Nephron progenitor cell (in vitro differentiated cells): ENCODE results near the gene EIF4EBP2.

ENCODE experiments used
- DNase-seq: peaks from one replicate; pipeline ENCODE4 v3.0.0; 2021
- H3K27ac Mint-ChIP-seq: 2 replicates; pipeline ENCODE4 v1.8.0; 2021; ENCODE audit warnings: mild to moderate bottlenecking, moderate library complexity, mixed read lengths
- H3K27me3 Mint-ChIP-seq: 2 replicates; pipeline ENCODE4 v1.8.0; 2021; ENCODE audit warnings: mild to moderate bottlenecking, low read depth, mixed read lengths; ENCODE audit not compliant: poor library complexity
- H3K36me3 Mint-ChIP-seq: 2 replicates; pipeline ENCODE4 v1.8.0; 2021; ENCODE audit warnings: low read depth, mixed read lengths
- H3K4me1 Mint-ChIP-seq: 2 replicates; pipeline ENCODE4 v1.8.0; 2021; ENCODE audit warnings: mixed read lengths
- H3K4me3 Mint-ChIP-seq: 2 replicates; pipeline ENCODE4 v1.8.0; 2021; ENCODE audit warnings: mild to moderate bottlenecking, moderate library complexity, mixed read lengths
- H3K9me3 Mint-ChIP-seq: 2 replicates; pipeline ENCODE4 v1.8.0; 2021; ENCODE audit warnings: mild to moderate bottlenecking, moderate library complexity, mixed read lengths
- TF ChIP-seq, protein P1 (sequence below): fragments of 200-600 bp; sonication (generic); IDR thresholded peaks from 2 replicates; pipeline ENCODE4 v1.5.0; 2021; ENCODE audit warnings: antibody characterized with exemption

EIF4EBP2 gene

GRCh38 chr10:70405037-70405824 lies 1.3 kb downstream of the EIF4EBP2 start:
- peak overlapping the region; percentile 62 for H3K27ac Mint-ChIP-seq
- H3K27me3 Mint-ChIP-seq: peaks cover 4% of the 10 kb centered on the region
- H3K4me3 Mint-ChIP-seq: peak overlapping the region; percentile 99
- peaks cover 40% of the 10 kb centered on the region for H3K36me3 Mint-ChIP-seq
- peaks cover 28% of the 10 kb centered on the region for H3K9me3 Mint-ChIP-seq
- peaks cover 47% of the 10 kb centered on the region for H3K4me1 Mint-ChIP-seq
- TF ChIP-seq, protein P1, sequence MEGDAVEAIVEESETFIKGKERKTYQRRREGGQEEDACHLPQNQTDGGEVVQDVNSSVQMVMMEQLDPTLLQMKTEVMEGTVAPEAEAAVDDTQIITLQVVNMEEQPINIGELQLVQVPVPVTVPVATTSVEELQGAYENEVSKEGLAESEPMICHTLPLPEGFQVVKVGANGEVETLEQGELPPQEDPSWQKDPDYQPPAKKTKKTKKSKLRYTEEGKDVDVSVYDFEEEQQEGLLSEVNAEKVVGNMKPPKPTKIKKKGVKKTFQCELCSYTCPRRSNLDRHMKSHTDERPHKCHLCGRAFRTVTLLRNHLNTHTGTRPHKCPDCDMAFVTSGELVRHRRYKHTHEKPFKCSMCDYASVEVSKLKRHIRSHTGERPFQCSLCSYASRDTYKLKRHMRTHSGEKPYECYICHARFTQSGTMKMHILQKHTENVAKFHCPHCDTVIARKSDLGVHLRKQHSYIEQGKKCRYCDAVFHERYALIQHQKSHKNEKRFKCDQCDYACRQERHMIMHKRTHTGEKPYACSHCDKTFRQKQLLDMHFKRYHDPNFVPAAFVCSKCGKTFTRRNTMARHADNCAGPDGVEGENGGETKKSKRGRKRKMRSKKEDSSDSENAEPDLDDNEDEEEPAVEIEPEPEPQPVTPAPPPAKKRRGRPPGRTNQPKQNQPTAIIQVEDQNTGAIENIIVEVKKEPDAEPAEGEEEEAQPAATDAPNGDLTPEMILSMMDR: no peak
- peak; percentile 50 for DNase-seq

DNA sequence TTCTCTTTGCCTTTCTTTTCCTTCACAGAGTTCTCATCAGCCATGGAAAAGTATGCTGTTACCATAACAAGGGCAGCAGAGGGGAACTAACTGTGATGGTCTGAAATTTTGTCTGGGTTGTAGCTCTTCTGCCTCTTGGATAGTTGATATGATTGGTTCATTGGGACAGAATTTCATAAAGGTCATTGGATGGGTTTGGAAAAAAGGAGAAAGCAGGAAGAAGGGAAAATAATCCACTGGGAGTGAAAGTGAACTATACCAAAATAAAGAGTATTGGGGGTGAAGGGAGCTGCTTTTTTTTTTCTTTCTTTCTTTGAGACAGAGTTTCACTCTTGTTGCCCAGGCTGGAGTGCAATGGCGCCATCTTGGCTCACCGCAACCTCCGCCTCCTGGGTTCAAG lies 5.8 kb downstream of the EIF4EBP2 start:
- Mint-ChIP-seq H3K27ac (peak overlapping the region; percentile 83), H3K4me1 (peaks cover 57% of the 10 kb centered on the region), H3K27me3 (peaks cover 4% of the 10 kb centered on the region), H3K4me3 (no peak overlapping the region), H3K9me3 (peaks cover 28% of the 10 kb centered on the region), H3K36me3 (peaks cover 64% of the 10 kb centered on the region)
- TF ChIP-seq, protein P1: no peak
- no peak for DNase-seq

- TF ChIP-seq, protein P1: no peak
- Mint-ChIP-seq H3K27me3 (peaks cover 4% of the 10 kb centered on the region), H3K4me3 (no peak overlapping the region), H3K4me1 (peaks cover 49% of the 10 kb centered on the region), H3K27ac (no peak overlapping the region), H3K9me3 (peaks cover 27% of the 10 kb centered on the region), H3K36me3 (peaks cover 70% of the 10 kb centered on the region)
- no peak for DNase-seq
Measured at GRCh38 chr10:70410608-70411007, 6.7 kb downstream of the EIF4EBP2 start.

GRCh38 chr10:70412356-70412755 lies 8.4 kb downstream of the EIF4EBP2 start:
- no peak for DNase-seq
- H3K36me3 Mint-ChIP-seq: peaks cover 65% of the 10 kb centered on the region
- peaks cover 36% of the 10 kb centered on the region for H3K4me1 Mint-ChIP-seq
- TF ChIP-seq, protein P1: no peak
- peak overlapping the region; percentile 91 for H3K27ac Mint-ChIP-seq
- H3K9me3 Mint-ChIP-seq: peaks cover 12% of the 10 kb centered on the region
- no peak overlapping the region for H3K4me3 Mint-ChIP-seq
- H3K27me3 Mint-ChIP-seq: peaks cover 4% of the 10 kb centered on the region

GRCh38 chr10:70417568-70417967 lies 13.6 kb downstream of the EIF4EBP2 start:
- no peak overlapping the region for H3K4me3 Mint-ChIP-seq
- no peak for DNase-seq
- no peaks in the 10 kb centered on the region for H3K27me3 Mint-ChIP-seq
- no peak overlapping the region for H3K27ac Mint-ChIP-seq
- TF ChIP-seq, protein P1: no peak
- H3K4me1 Mint-ChIP-seq: no peaks in the 10 kb centered on the region
- H3K9me3 Mint-ChIP-seq: no peaks in the 10 kb centered on the region
- peaks cover 64% of the 10 kb centered on the region for H3K36me3 Mint-ChIP-seq

DNA sequence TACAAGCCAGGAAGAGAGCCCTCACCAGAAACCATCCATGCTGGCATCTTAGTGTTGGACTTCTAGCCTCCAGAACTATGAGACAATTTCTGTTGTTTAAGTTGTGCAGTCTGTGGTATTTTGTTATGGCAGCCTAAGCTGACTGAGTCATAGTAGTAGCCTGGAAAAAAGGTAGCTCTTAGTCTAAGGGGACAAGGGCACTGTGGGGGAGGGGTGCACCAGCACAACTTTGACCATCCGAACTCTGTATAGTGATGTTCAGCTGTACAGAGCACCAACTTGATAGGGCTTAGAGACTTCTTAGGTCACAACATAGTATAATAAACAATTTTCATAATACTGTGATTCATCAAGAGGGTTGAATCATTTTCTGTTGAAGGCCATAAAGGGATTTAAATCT lies 14.3 kb downstream of the EIF4EBP2 start:
- H3K36me3 Mint-ChIP-seq: peaks cover 71% of the 10 kb centered on the region
- H3K9me3 Mint-ChIP-seq: no peaks in the 10 kb centered on the region
- TF ChIP-seq, protein P1: no peak
- no peaks in the 10 kb centered on the region for H3K4me1 Mint-ChIP-seq
- no peak for DNase-seq
- no peak overlapping the region for H3K27ac Mint-ChIP-seq
- H3K27me3 Mint-ChIP-seq: no peaks in the 10 kb centered on the region
- H3K4me3 Mint-ChIP-seq: no peak overlapping the region
